Activated CD8-positive, alpha-beta memory T cell treated with anti-CD3 and anti-CD28 coated beads for 24 hours (primary cell): ENCODE measurements around the gene CREB5.

ENCODE experiments used
- DNase-seq: peaks from one replicate; pipeline ENCODE4 v3.0.0-alpha.2; 2020

The CREB5 gene

DNA sequence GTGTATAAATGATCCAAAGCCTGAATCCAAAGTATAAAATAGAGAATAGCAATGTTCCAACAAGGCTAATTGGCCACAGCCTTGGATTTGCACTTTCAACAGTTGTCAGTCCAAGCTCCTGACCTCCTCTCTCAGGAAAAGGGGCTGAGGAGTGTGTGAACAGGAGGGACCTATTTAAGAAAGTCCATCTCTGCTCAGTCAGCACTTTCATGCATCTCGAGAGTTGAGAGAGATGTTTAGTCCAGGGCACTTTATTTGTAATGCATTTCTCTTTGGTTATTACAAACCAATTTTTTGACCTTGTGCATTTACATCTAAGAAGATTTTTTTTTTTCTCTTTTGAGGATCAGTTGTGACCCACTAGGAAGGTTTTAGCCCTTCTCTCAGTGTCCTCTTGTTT is 244.2 kb downstream of the CREB5 start:
- no peak for DNase-seq

DNA sequence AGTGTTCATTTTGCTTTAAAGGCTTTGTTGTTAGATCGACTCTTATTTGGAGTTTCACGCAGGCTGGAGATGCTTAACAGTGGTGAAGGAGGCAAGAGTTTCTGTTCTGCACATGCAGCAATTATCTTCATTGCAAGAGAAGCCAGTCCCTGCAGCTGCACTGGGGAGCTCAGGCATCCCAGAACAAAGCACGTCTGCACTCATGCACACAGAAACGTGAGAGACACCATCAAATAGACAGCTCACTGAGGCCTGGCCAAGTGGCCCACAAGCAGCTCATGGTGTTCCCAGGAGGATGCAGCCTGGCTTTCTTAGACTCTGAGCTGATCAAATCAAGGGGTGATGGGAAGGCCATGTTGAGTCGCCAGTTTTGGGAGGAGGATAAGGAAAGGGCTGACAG is 246.1 kb downstream of the CREB5 start:
- DNase-seq, result no peak

- DNase-seq, result no peak
These were observed 247.8 kb downstream of the CREB5 start for GRCh38 chr7:28660132-28660531.

GRCh38 chr7:28661826-28662595 is 249.7 kb downstream of the CREB5 start:
- peak; percentile 62 for DNase-seq

DNA sequence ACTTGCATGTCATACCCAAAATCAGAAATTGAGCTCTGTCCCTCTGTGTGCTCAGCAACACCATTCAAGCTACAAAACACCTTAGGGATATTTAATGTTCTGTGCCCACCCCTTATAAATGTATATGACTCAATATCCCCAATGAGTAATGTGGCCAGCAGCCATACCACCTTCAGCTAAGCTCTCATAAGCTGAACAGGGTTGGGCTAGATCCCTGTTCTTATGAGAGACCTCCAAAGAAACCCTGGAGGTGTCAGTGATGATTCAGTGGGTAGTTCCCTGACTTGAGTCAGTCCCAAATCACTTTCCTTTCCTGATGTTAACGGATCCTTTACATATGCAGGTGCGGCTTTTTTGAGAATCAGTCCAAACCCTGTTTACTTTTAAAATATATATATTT is 253.8 kb downstream of the CREB5 start:
- DNase-seq, result no peak

DNA sequence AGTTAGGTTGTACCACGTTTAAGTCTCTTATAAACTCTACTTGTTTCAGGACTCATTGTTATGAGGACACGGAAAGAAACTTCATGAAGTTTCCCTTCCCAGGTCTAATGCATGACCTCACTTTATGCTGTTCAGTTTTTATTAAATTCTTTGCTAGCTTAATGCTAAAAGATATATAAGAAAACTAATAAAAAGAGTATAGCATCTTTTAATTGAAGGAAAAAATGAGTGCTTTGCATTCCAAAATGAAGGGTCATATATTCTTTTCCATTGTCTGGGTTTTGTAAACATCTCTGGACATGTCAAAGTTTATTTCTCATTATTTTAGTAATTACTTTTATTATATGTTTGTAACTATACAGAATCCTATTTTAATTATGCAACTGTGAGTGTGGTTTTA is 255.8 kb downstream of the CREB5 start:
- no peak for DNase-seq

- DNase-seq, result no peak
These were observed 257.0 kb downstream of the CREB5 start for GRCh38 chr7:28669330-28669729.

DNA sequence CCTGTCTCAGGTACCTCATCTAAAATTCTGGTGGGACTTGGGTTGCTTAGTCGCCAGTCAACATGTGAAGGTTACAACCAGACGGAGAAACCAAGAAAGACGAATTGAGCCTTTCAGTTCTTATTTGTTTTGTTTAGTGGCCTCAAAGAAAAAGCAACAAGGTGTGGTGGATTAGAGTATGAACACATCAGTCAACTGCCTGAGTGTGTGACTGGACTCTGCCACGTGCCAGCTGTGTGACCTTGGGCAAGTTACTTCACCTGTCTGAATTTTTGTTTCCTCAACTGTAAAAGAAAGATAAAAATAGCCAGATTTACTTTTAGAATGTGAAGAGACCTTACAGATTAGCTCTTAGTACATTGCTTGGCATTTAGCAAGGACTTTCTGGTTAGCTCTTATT is 259.2 kb downstream of the CREB5 start:
- no peak for DNase-seq

- no peak for DNase-seq
These were observed 260.1 kb downstream of the CREB5 start for GRCh38 chr7:28672397-28672797.

- no peak for DNase-seq
These were observed 262.1 kb downstream of the CREB5 start for GRCh38 chr7:28674359-28674782.

DNA sequence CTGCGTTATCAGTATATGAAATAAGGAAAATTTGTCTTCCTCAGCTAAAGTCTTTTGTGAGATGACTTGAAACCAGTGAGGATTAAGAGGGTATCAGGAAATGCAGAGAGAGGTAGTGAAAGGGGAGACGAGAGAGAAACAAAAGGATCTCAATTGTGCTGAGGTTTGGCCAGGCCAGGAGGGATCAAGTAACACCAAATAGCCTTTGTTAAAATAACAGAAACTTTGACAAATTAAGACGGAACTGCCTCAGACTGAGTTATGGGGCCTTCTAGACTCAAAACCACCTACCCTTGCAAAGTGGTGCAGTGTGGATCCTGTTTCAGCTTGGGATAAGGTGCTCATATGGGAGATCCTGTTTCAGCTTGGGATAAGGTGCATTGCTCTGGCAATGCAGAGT is 263.1 kb downstream of the CREB5 start:
- no peak for DNase-seq

- DNase-seq, result no peak
These were observed 265.4 kb downstream of the CREB5 start for GRCh38 chr7:28677668-28678067.

- DNase-seq, result no peak
These were observed 266.2 kb downstream of the CREB5 start for GRCh38 chr7:28678431-28678965.

- DNase-seq, result no peak
These were observed 269.5 kb downstream of the CREB5 start for GRCh38 chr7:28681693-28682310.

GRCh38 chr7:28682801-28683200 is 270.5 kb downstream of the CREB5 start:
- DNase-seq, result no peak

GRCh38 chr7:28684650-28685241 is 272.4 kb downstream of the CREB5 start:
- no peak for DNase-seq

DNA sequence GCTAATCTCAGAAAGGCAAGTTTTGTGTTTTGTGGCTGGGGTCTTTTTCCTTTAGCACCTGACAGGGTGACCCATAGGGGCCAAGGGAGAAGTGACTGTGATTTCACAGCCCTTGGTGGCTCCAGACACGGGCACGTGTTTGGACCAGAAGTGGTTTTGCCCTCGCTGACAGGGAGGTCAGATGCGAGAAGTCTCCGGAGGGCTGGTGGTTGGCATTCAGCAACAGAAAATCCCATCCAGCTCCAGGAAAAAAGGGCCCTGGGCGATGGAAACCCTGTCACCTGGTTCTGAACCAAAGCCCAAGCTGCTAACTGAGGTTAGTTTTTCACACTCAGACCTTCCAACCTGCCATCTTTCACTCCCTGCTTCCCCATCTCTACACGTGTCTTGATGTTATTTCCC is 272.9 kb downstream of the CREB5 start:
- DNase-seq, result peak; percentile 58

DNA sequence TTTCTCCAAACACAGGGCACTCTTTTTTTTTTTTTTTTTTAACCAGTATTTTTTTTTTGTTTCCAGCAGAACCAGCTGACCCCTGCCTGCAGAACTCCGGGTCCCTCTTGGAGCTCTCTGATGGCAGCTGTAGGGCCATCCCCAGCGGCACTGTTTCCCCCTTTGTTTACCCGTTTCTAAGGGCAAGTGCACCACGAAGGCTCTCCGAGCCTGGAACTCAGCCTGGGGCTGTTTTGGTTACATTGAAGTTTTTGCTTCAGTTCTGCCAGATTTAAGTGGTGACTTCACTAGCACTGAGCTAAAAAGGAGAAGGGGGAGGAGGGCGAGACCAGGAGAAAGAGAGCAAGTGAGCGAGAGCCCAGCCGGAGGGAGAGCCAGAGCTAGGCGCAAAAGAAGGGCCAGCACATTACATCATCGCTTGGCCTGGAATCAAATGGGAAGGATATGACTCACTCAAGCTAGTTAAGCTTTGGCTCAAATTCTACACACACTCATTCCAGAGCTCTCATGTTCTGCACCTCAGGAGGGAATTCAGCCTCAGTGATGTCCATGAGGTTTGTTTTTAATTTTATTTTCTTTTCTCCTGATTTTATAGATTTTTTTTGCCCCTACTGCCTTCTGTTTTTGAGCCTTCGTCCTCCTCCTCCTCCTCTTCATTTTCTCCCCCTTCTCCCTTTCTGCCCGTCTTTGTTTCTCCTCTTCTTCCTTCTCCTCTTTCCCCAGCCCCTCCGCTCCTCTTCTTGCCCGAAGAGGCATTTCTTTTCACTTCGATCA is 273.5 kb downstream of the CREB5 start:
- DNase-seq, result peak; percentile 58

DNA sequence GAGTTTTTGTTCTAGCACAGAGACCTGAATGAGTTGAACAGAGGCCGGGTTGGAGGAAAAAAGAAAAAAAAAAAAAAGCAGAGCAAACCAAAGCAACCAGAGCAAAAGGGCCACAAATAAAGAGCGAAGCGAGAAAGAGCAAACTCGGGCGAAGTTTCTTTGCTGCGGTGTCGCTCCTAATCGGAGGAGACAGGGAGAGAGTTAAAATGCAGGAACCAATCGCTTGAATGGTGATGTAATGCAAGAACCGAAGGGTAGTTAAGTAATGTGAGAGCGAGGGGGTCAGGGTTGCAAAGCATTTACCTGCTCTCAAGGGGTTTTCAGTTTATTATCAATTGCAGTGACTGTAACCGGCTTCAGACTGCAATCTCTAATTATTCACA is 274.1 kb downstream of the CREB5 start:
- no peak for DNase-seq

DNA sequence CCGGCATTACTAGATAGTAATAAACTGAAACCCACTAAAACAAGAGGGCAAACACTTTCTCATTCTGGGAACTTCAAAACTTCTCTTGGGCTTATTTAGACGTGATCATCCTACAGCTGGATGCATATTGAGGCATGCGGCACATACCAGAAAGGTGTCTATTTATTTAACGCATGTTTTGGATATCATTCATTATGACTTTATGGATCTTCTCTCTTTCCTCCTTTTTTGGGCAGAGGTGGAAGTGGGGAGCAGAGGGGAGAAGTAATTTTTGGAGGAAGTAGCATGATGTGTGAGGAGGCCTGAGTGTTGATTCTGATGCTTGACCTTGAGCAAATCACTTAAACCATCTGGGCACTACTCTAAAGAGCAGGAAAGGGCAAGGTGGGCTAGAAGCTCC is 275.2 kb downstream of the CREB5 start:
- no peak for DNase-seq

- no peak for DNase-seq
These were observed 275.9 kb downstream of the CREB5 start for GRCh38 chr7:28688174-28688573.

GRCh38 chr7:28688651-28689050 is 276.3 kb downstream of the CREB5 start:
- no peak for DNase-seq
